HepG2 (cell line): ENCODE measurements around the gene AKR1C2. TPM values are rescaled to one million over a fixed set of nuclear protein-coding genes. Genes with fewer than 3 reads are reported as not detected.

Experiments used
- ATM ChIP-seq: fragments of 450-650 bp; IDR thresholded peaks from 2 replicates; pipeline ENCODE4 v1.7.1; 2017; ENCODE audit warnings: mild to moderate bottlenecking, borderline replicate concordance
- BCL3 ChIP-seq: sonication (generic); formaldehyde crosslinking; IDR thresholded peaks from 2 replicates; pipeline ENCODE4 v1.5.1; 2020; ENCODE audit warnings: mild to moderate bottlenecking, missing genetic modification reagents, moderate library complexity
- GPN1 ChIP-seq: sonication (generic); formaldehyde crosslinking; IDR thresholded peaks from 2 replicates; pipeline ENCODE4 v1.5.1; 2020; ENCODE audit warnings: missing genetic modification reagents, borderline replicate concordance
- HDAC6 ChIP-seq: fragments of 200-600 bp; sonication (generic); IDR thresholded peaks from 2 replicates; pipeline ENCODE4 v1.7.0; 2017; ENCODE audit warnings: mild to moderate bottlenecking, antibody characterized with exemption, low read length, low read depth
- HNF1B ChIP-seq: sonication (generic); formaldehyde crosslinking; IDR thresholded peaks from 2 replicates; pipeline ENCODE4 v1.5.1; 2020; ENCODE audit warnings: mild to moderate bottlenecking, moderate library complexity, missing genetic modification reagents
- HOXD1 ChIP-seq: sonication (generic); formaldehyde crosslinking; IDR thresholded peaks from 2 replicates; pipeline ENCODE4 v1.5.0; 2020; ENCODE audit warnings: missing genetic modification reagents
- IRF2 ChIP-seq: IDR thresholded peaks from 2 replicates; pipeline ENCODE4 v1.6.1; 2018; ENCODE audit warnings: missing genetic modification reagents, missing compliant biosample characterization
- ISL2 ChIP-seq: sonication (generic); formaldehyde crosslinking; IDR thresholded peaks from 2 replicates; pipeline ENCODE4 v1.5.0; 2020; ENCODE audit warnings: missing genetic modification reagents
- KAT2B ChIP-seq: fragments of 150-350 bp; IDR thresholded peaks from 2 replicates; pipeline ENCODE4 v1.6.1; 2014; ENCODE audit warnings: low read depth, low read length, borderline replicate concordance
- NFIB ChIP-seq: sonication (generic); formaldehyde crosslinking; IDR thresholded peaks from 2 replicates; pipeline ENCODE4 v1.9.0; 2021; ENCODE audit warnings: missing genetic modification reagents, mild to moderate bottlenecking, borderline replicate concordance
- NONO ChIP-seq, 2 experiments: fragments of 450-650 bp in 1 of 2; sonication (generic) in 1 of 2; formaldehyde crosslinking in 1 of 2; IDR thresholded peaks in 1 of 2; conservative IDR thresholded peaks in 1 of 2; 2 replicates each; pipeline versions ENCODE4 v1.6.1 to v1.8.0; 2017 to 2022; ENCODE audit warnings: mild to moderate bottlenecking in 1 of 2, missing genetic modification reagents in 1 of 2, moderate library complexity in 1 of 2
- PAWR ChIP-seq: sonication (generic); formaldehyde crosslinking; IDR thresholded peaks from 2 replicates; pipeline ENCODE4 v1.4.0; 2020; ENCODE audit warnings: missing genetic modification reagents, mild to moderate bottlenecking, borderline replicate concordance
- PCBP2 ChIP-seq: fragments of 200-400 bp; formaldehyde crosslinking; optimal IDR thresholded peaks from 2 replicates; pipeline ENCODE3; 2018; ENCODE audit warnings: low read length, low read depth; ENCODE audit not compliant: poor library complexity, severe bottlenecking
- POGZ ChIP-seq: sonication (generic); formaldehyde crosslinking; IDR thresholded peaks from 2 replicates; pipeline ENCODE4 v1.4.0; 2020; ENCODE audit warnings: mild to moderate bottlenecking, missing genetic modification reagents
- RFX5 ChIP-seq: IDR thresholded peaks from 2 replicates; pipeline ENCODE4 v1.6.1; 2011; ENCODE audit warnings: low read depth, low read length, improper control_type of control experiment
- SRY ChIP-seq: sonication (generic); formaldehyde crosslinking; IDR thresholded peaks from 2 replicates; pipeline ENCODE4 v1.8.0; 2022; ENCODE audit warnings: mild to moderate bottlenecking, missing genetic modification reagents
- TCF12 ChIP-seq, 2 experiments: fragments of 450-650 bp in 1 of 2; sonication (generic) in 1 of 2; formaldehyde crosslinking in 1 of 2; IDR thresholded peaks; 2 replicates each; pipeline versions ENCODE4 v1.6.1 to v1.8.0; 2017 to 2022; ENCODE audit warnings: antibody characterized with exemption in 1 of 2, mild to moderate bottlenecking in 1 of 2, missing genetic modification reagents in 1 of 2, moderate library complexity in 1 of 2
- YY1 ChIP-seq: IDR thresholded peaks from 2 replicates; pipeline ENCODE4 v1.6.1; 2011; ENCODE audit warnings: low read length, low read depth, moderate library complexity, mild to moderate bottlenecking; ENCODE audit not compliant: insufficient read depth, insufficient replicate concordance
- ZBTB21 ChIP-seq: sonication (generic); formaldehyde crosslinking; IDR thresholded peaks from 2 replicates; pipeline ENCODE4 v1.4.0; 2020; ENCODE audit warnings: missing genetic modification reagents
- ZBTB7A ChIP-seq: sonication (generic); formaldehyde crosslinking; IDR thresholded peaks from 2 replicates; pipeline ENCODE4 v1.8.0; 2022; ENCODE audit warnings: mild to moderate bottlenecking, missing genetic modification reagents
- ZBTB7B ChIP-seq: sonication (generic); formaldehyde crosslinking; IDR thresholded peaks from 2 replicates; pipeline ENCODE4 v1.4.0; 2020; ENCODE audit warnings: missing genetic modification reagents
- ZFP37 ChIP-seq: sonication (generic); formaldehyde crosslinking; IDR thresholded peaks from 2 replicates; pipeline ENCODE4 v1.4.0; 2020; ENCODE audit warnings: missing genetic modification reagents, borderline replicate concordance
- ZNF331 ChIP-seq: sonication (generic); formaldehyde crosslinking; IDR thresholded peaks from 2 replicates; pipeline ENCODE4 v1.4.0; 2020; ENCODE audit warnings: missing genetic modification reagents
- ZNF33B ChIP-seq: sonication (generic); formaldehyde crosslinking; IDR thresholded peaks from 2 replicates; pipeline ENCODE4 v1.5.1; 2020; ENCODE audit warnings: mild to moderate bottlenecking, missing genetic modification reagents
- ZNF569 ChIP-seq: sonication (generic); formaldehyde crosslinking; IDR thresholded peaks from 2 replicates; pipeline ENCODE4 v1.5.0; 2020; ENCODE audit warnings: mild to moderate bottlenecking, missing genetic modification reagents, moderate library complexity, borderline replicate concordance
- ZNF570 ChIP-seq: sonication (generic); formaldehyde crosslinking; IDR thresholded peaks from 2 replicates; pipeline ENCODE4 v1.4.0; 2020; ENCODE audit warnings: mild to moderate bottlenecking, missing genetic modification reagents, borderline replicate concordance
- ZNF619 ChIP-seq: sonication (generic); formaldehyde crosslinking; IDR thresholded peaks from 2 replicates; pipeline ENCODE4 v1.4.0; 2020; ENCODE audit warnings: mild to moderate bottlenecking, missing genetic modification reagents
- ZNF777 ChIP-seq: sonication (generic); formaldehyde crosslinking; IDR thresholded peaks from 2 replicates; pipeline ENCODE4 v1.4.0; 2020; ENCODE audit warnings: missing genetic modification reagents
- polyA plus RNA-seq, 8 experiments: library from polyadenylated mRNA; depleted of rRNA in 3 of 8; stranded (reverse) in 7 of 8; unstranded in 1 of 8; fragments of >200 nt; fragmentation: Illumina TruSeq in 4 of 8; extraction: Trizol in 4 of 8; gene quantifications; 2 replicates each; pipeline versions ENCODE4 v1.2.1 to v1.2.3, GENCODE V29; 2011 to 2016; ENCODE audit warnings: low read depth in 4 of 8, missing spikeins in 1 of 8, mixed read lengths in 1 of 8; ENCODE audit not compliant: insufficient read depth in 1 of 8
- total RNA-seq, 5 experiments: library from RNA; depleted of rRNA; stranded (reverse); fragments of >200 nt; fragmentation: Illumina TruSeq; extraction: Trizol; gene quantifications; 2 replicates each; pipeline ENCODE4 v1.2.3, GENCODE V29; 2016; ENCODE audit warnings: low read depth in 1 of 5

Gene AKR1C2
- total and polyA plus RNA-seq, 2 of the 13 experiments (the other 11 are each of a cell fraction or from before 2014, with no cell fraction given) = 140 to 900 TPM

DNA sequence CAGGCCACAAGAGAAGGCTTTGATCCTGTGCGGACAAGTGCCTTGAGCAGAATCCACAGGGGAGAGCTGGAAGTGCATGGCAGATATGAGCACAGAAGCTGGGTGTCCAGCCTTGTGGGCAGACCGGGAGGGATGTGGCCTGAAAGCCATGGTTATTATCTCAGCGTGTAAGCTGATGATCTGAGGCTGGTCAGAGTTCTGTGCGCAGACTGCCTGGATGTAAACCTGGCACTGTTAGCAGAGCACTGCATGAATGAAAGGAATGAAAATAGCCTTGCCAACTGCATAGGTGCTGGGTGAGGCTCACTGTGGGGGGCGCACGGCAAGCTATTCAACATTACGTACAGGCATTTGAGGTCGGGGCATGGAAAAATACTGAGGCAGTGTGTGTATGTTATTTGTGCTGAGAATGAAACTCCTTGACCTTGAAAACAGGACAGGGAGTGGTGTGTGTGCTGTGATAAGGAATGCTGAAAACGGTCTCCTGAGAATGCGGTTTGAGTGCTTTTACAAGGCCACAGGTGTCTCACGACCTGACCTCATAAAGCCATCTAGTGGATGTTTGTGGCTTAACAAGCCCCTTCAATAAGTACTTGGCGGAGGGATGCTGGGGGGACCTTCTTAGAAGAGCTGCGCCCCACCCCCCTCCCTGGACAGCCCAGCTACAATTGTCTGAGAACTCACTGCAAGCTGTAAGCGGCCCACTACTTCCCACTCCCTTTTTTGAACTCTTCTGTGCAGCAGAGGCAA, 21.8 kb downstream of the AKR1C2 start (continued):
- TF ChIP-seq POGZ (CRISPR knock-in tag) = 0 out of 2 replicates have a peak, but pooled peaks have one; percentile 29
- peak; percentile 79; the same call in 1 of the 2 replicates for TF ChIP-seq ZNF619
- TF ChIP-seq BCL3 (CRISPR knock-in tag) = no peak
- no peak for TF ChIP-seq NFIB (CRISPR knock-in tag)
- peak; percentile 33; the same call in 1 of the 2 replicates for TF ChIP-seq IRF2 (CRISPR knock-in tag)
- TF ChIP-seq NONO (IDR thresholded peaks at IDR 0.05) = no peak
- TF ChIP-seq NONO (CRISPR knock-in tag; conservative IDR thresholded peaks at IDR 0.05) = peak; percentile 33; the same call in 1 of the 2 replicates
- TF ChIP-seq YY1 = no peak
- no peak for TF ChIP-seq ZNF570
- no peak for TF ChIP-seq ZBTB7A (CRISPR knock-in tag)
- no peak for TF ChIP-seq ZNF569 (CRISPR knock-in tag)
- no peak for TF ChIP-seq ZBTB7B
- no peak for TF ChIP-seq HDAC6
- no peak for TF ChIP-seq ATM
- TF ChIP-seq ISL2 (CRISPR knock-in tag) = 0 out of 2 replicates have a peak, but pooled peaks have one; percentile 60
- no peak for TF ChIP-seq TCF12 (IDR thresholded peaks at IDR 0.05)
- TF ChIP-seq TCF12 (CRISPR knock-in tag; IDR thresholded peaks at IDR 0.05) = no peak
- no peak for TF ChIP-seq ZNF33B (CRISPR knock-in tag)
- TF ChIP-seq RFX5 = no peak
- no peak for TF ChIP-seq ZBTB21 (CRISPR knock-in tag)
- TF ChIP-seq SRY = no peak
- peak; percentile 25; the same call in 1 of the 2 replicates for TF ChIP-seq ZNF331 (CRISPR knock-in tag)
- TF ChIP-seq PAWR = no peak
- TF ChIP-seq KAT2B = no peak
- peak; percentile 70 for TF ChIP-seq HNF1B (CRISPR knock-in tag)
- TF ChIP-seq PCBP2 = no peak
- 0 out of 2 replicates have a peak, but pooled peaks have one; percentile 37 for TF ChIP-seq ZFP37 (CRISPR knock-in tag)
- peak; percentile 72; the same call in 1 of the 2 replicates for TF ChIP-seq HOXD1
- TF ChIP-seq ZNF777 = no peak
- TF ChIP-seq GPN1 (CRISPR knock-in tag) = no peak
